ENCODE data around the gene DFFB.

Gene DFFB

GRCh38 chr1:3876716-3877115, 19.4 kb downstream of the DFFB start:
- DNase-seq: no peak

- no peak for DNase-seq
Measured at GRCh38 chr1:3879099-3879498, 21.8 kb downstream of the DFFB start.

GRCh38 chr1:3879787-3880428, 22.6 kb downstream of the DFFB start:
- DNase-seq: no peak

GRCh38 chr1:3880429-3881192, 23.3 kb downstream of the DFFB start:
- no peak for DNase-seq

GRCh38 chr1:3881193-3881480, 23.9 kb downstream of the DFFB start:
- no peak for DNase-seq

GRCh38 chr1:3883194-3883925, 26.1 kb downstream of the DFFB start:
- DNase-seq: no peak

GRCh38 chr1:3884966-3885365, 27.7 kb downstream of the DFFB start:
- DNase-seq: no peak

GRCh38 chr1:3885611-3886010, 28.3 kb downstream of the DFFB start:
- no peak for DNase-seq

GRCh38 chr1:3886106-3886670, 28.9 kb downstream of the DFFB start:
- DNase-seq: no peak

GRCh38 chr1:3886691-3887090, 29.4 kb downstream of the DFFB start:
- no peak for DNase-seq

GRCh38 chr1:3888301-3888700, 31.0 kb downstream of the DFFB start:
- DNase-seq: no peak

- DNase-seq: no peak
Measured at GRCh38 chr1:3889936-3890335, 32.7 kb downstream of the DFFB start.

GRCh38 chr1:3890389-3891328, 33.4 kb downstream of the DFFB start:
- DNase-seq: no peak

- DNase-seq: no peak
Measured at GRCh38 chr1:3891329-3891865, 34.1 kb downstream of the DFFB start.

GRCh38 chr1:3892748-3893147, 35.5 kb downstream of the DFFB start:
- DNase-seq: no peak

- no peak for DNase-seq
Measured at GRCh38 chr1:3893190-3893589, 35.9 kb downstream of the DFFB start.

- no peak for DNase-seq
Measured at GRCh38 chr1:3894626-3895278, 37.5 kb downstream of the DFFB start.

- no peak for DNase-seq
Measured at GRCh38 chr1:3895279-3895950, 38.1 kb downstream of the DFFB start.

GRCh38 chr1:3895951-3896325, 38.7 kb downstream of the DFFB start:
- no peak for DNase-seq

GRCh38 chr1:3896396-3897000, 39.2 kb downstream of the DFFB start:
- no peak for DNase-seq

- DNase-seq: no peak
Measured at GRCh38 chr1:3898475-3898735, 41.1 kb downstream of the DFFB start.

Measured in NCI-H1930 (cell line).